K562 (cell line): ENCODE measurements around the gene R3HDM2. TPM values are rescaled to one million over a fixed set of nuclear protein-coding genes. Genes with fewer than 3 reads are reported as not detected.
A peak's percentile ranks its signal among the peaks of the same experiment; 100 is the strongest.

Source experiments
- ARNT ChIP-seq, 2 experiments: fragments of 450-650 bp; IDR thresholded peaks; 2 replicates each; pipeline ENCODE4 v1.6.1; 2016; ENCODE audit warnings: mild to moderate bottlenecking in 1 of 2
- ATF4 ChIP-seq: fragments of 450-650 bp; formaldehyde crosslinking; IDR thresholded peaks from 2 replicates; pipeline ENCODE4 v1.4.0; 2022; ENCODE audit warnings: mild to moderate bottlenecking, moderate library complexity
- CBX8 ChIP-seq: fragments of 200-600 bp; sonication (generic); IDR thresholded peaks from 2 replicates; pipeline ENCODE4 v1.6.1; 2012; ENCODE audit warnings: borderline replicate concordance, mixed run types, low read depth, mild to moderate bottlenecking, moderate library complexity, mixed read lengths, low read length, control low read depth, inconsistent platforms; ENCODE audit not compliant: poor library complexity, severe bottlenecking; ENCODE audit errors: extremely low read depth
- DDX20 ChIP-seq: fragments of 450-650 bp; IDR thresholded peaks from 2 replicates; pipeline ENCODE4 v1.6.1; 2016; ENCODE audit warnings: missing genetic modification characterization, low read depth, mild to moderate bottlenecking, missing compliant biosample characterization, moderate library complexity
- DPF2 ChIP-seq: fragments of 450-650 bp; IDR thresholded peaks from 2 replicates; pipeline ENCODE4 v1.6.1; 2016
- HDAC8 ChIP-seq: fragments of 450-650 bp; IDR thresholded peaks from 2 replicates; pipeline ENCODE4 v1.6.1; 2016; ENCODE audit warnings: mild to moderate bottlenecking, missing genetic modification characterization, moderate library complexity, missing compliant biosample characterization
- HMGN3 ChIP-seq: IDR thresholded peaks from 2 replicates; pipeline ENCODE4 v1.6.1; 2011; ENCODE audit warnings: borderline replicate concordance, low read depth, mild to moderate bottlenecking, mixed read lengths, low read length; ENCODE audit not compliant: insufficient read length; ENCODE audit errors: extremely low read depth
- NR1H2 ChIP-seq: sonication (generic); formaldehyde crosslinking; IDR thresholded peaks from 2 replicates; pipeline ENCODE4 v1.4.0; 2020; ENCODE audit warnings: mild to moderate bottlenecking, missing genetic modification reagents
- PHB2 ChIP-seq: fragments of 450-650 bp; IDR thresholded peaks from 2 replicates; pipeline ENCODE4 v1.6.1; 2017; ENCODE audit warnings: low read depth
- PML ChIP-seq: IDR thresholded peaks from 2 replicates; pipeline ENCODE4 v1.6.1; 2012; ENCODE audit warnings: low read length, inconsistent platforms
- POLR2B ChIP-seq: fragments of 450-650 bp; IDR thresholded peaks from 2 replicates; pipeline ENCODE4 v1.6.1; 2018; ENCODE audit warnings: low read depth; ENCODE audit not compliant: partially characterized antibody
- SMAD4 ChIP-seq: fragments of 250-450 bp; sonication (Bioruptor Pico); conservative IDR thresholded peaks from 2 replicates; pipeline ENCODE4 v1.8.0; 2021; ENCODE audit warnings: inconsistent platforms, mild to moderate bottlenecking, moderate library complexity
- TFAM ChIP-seq: fragments of 250-450 bp; sonication (Bioruptor Pico); conservative IDR thresholded peaks from 2 replicates; pipeline ENCODE4 v1.5.0; 2021; ENCODE audit warnings: mild to moderate bottlenecking, moderate library complexity
- ZNF140 ChIP-seq: fragments of 250-450 bp; sonication (Bioruptor Pico); IDR thresholded peaks from 2 replicates; pipeline ENCODE4 v1.8.0; 2021; ENCODE audit warnings: moderate library complexity, mild to moderate bottlenecking, inconsistent platforms
- ZNF445 ChIP-seq: fragments of 250-450 bp; sonication (Bioruptor Pico); IDR thresholded peaks from 2 replicates; pipeline ENCODE4 v1.4.0; 2020; ENCODE audit warnings: low read depth, mild to moderate bottlenecking, moderate library complexity
- polyA plus RNA-seq, 8 experiments: library from polyadenylated mRNA; depleted of rRNA in 4 of 8; stranded (reverse) in 5 of 8; unstranded in 3 of 8; fragments of >200 nt; fragmentation: Nextera tagmentation in 2 of 8; fragmentation: Illumina TruSeq in 1 of 8; extraction: Ambion mirVana in 2 of 8; extraction: Trizol in 1 of 8; gene quantifications; 2 replicates each; pipeline versions ENCODE4 v1.2.1 to v1.2.3, GENCODE V29; 2011 to 2014; ENCODE audit warnings: inconsistent platforms in 1 of 8, missing spikeins in 1 of 8
- total RNA-seq, 7 experiments: library from RNA; depleted of rRNA in 6 of 7; stranded (reverse); fragments of >200 nt in 6 of 7; fragmentation: Illumina TruSeq in 2 of 7; extraction: Trizol in 2 of 7; gene quantifications; 2 replicates each; pipeline versions ENCODE4 v1.2.1 to v1.2.3, GENCODE V29; 2011 to 2021; ENCODE audit warnings: low replicate concordance in 1 of 7
- TF ChIP-seq, protein P1 (sequence below), 2 experiments: IDR thresholded peaks; 2 replicates each; pipeline ENCODE4 v1.6.1; 2011; ENCODE audit warnings: borderline replicate concordance in 1 of 2, control low read depth in 1 of 2, low read depth in 1 of 2, low read length in 1 of 2, mild to moderate bottlenecking in 1 of 2, mixed read lengths in 1 of 2, moderate library complexity in 1 of 2; ENCODE audit not compliant: insufficient read depth in 1 of 2, insufficient read length in 1 of 2, poor library complexity in 1 of 2, severe bottlenecking in 1 of 2; ENCODE audit errors: extremely low read depth in 1 of 2
- TF ChIP-seq, protein P2 (sequence below): fragments of 250-450 bp; sonication (Bioruptor Pico); IDR thresholded peaks from 2 replicates; pipeline ENCODE4 v1.5.0; 2020; ENCODE audit warnings: mild to moderate bottlenecking, borderline replicate concordance
- TF ChIP-seq, protein P3 (sequence below): fragments of 450-650 bp; IDR thresholded peaks from 2 replicates; pipeline ENCODE4 v1.6.1; 2018; ENCODE audit not compliant: partially characterized antibody

The R3HDM2 gene
- total and polyA plus RNA-seq, 9 of the 15 experiments (the other 6 are each of a cell fraction or from before 2014, with no cell fraction given) = 3.3 to 18.8 (median 9.0) TPM

DNA sequence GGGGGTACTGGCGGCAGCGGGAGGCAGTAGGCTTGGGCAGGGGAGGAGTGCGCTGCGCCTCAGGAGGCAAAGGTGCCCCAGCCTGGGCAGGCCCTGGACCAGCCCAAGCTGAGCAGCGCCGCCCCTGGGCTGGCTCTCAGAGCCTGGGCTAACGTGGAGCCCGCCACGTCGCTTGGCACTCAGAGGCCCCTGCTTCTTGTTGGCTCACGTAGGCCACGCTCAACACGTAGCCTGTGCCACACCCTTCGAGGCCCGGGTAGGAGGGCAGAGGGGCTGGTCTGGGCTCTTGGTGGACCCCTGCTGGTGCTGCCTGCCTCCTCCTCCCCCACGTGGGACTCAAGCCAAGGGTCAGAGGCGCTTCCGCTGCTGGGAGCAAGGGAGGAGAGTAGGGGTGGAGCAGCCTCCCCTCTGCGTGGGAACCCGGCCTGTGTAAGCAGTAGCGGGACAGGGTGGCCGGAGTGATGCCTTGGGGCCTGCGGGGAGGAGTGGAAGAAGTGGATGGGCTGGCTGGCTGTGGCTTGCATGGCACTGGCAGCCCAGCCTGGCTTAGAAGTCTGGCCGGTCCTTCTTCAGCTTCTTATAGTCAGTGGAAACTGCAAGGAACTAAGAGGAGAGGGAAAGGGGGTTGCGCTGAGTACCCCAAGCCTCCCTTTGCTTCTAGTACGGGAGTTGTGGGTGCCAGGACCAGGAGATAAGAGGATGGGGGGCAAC, 195.7 kb downstream of the R3HDM2 start (continued):
- TF ChIP-seq ATF4 (CRISPR knock-in tag) = no peak
- TF ChIP-seq ARNT (IDR thresholded peaks at IDR 0.05) = no peak
- TF ChIP-seq PML = no peak
- TF ChIP-seq HMGN3 = peak; percentile 70
- TF ChIP-seq PHB2 = no peak
- TF ChIP-seq, protein P1, sequence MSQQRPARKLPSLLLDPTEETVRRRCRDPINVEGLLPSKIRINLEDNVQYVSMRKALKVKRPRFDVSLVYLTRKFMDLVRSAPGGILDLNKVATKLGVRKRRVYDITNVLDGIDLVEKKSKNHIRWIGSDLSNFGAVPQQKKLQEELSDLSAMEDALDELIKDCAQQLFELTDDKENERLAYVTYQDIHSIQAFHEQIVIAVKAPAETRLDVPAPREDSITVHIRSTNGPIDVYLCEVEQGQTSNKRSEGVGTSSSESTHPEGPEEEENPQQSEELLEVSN (IDR thresholded peaks at IDR 0.05; ENCODE audit: borderline replicate concordance in 1 of 2, extremely low read depth in 1 of 2, insufficient read depth in 1 of 2, insufficient read length in 1 of 2, low read depth in 1 of 2, low read length in 1 of 2, poor library complexity in 1 of 2, severe bottlenecking in 1 of 2) = peak in 1 of 2 experiments; percentile 25
- TF ChIP-seq, protein P2, sequence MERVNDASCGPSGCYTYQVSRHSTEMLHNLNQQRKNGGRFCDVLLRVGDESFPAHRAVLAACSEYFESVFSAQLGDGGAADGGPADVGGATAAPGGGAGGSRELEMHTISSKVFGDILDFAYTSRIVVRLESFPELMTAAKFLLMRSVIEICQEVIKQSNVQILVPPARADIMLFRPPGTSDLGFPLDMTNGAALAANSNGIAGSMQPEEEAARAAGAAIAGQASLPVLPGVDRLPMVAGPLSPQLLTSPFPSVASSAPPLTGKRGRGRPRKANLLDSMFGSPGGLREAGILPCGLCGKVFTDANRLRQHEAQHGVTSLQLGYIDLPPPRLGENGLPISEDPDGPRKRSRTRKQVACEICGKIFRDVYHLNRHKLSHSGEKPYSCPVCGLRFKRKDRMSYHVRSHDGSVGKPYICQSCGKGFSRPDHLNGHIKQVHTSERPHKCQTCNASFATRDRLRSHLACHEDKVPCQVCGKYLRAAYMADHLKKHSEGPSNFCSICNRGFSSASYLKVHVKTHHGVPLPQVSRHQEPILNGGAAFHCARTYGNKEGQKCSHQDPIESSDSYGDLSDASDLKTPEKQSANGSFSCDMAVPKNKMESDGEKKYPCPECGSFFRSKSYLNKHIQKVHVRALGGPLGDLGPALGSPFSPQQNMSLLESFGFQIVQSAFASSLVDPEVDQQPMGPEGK = no peak
- TF ChIP-seq, protein P3, sequence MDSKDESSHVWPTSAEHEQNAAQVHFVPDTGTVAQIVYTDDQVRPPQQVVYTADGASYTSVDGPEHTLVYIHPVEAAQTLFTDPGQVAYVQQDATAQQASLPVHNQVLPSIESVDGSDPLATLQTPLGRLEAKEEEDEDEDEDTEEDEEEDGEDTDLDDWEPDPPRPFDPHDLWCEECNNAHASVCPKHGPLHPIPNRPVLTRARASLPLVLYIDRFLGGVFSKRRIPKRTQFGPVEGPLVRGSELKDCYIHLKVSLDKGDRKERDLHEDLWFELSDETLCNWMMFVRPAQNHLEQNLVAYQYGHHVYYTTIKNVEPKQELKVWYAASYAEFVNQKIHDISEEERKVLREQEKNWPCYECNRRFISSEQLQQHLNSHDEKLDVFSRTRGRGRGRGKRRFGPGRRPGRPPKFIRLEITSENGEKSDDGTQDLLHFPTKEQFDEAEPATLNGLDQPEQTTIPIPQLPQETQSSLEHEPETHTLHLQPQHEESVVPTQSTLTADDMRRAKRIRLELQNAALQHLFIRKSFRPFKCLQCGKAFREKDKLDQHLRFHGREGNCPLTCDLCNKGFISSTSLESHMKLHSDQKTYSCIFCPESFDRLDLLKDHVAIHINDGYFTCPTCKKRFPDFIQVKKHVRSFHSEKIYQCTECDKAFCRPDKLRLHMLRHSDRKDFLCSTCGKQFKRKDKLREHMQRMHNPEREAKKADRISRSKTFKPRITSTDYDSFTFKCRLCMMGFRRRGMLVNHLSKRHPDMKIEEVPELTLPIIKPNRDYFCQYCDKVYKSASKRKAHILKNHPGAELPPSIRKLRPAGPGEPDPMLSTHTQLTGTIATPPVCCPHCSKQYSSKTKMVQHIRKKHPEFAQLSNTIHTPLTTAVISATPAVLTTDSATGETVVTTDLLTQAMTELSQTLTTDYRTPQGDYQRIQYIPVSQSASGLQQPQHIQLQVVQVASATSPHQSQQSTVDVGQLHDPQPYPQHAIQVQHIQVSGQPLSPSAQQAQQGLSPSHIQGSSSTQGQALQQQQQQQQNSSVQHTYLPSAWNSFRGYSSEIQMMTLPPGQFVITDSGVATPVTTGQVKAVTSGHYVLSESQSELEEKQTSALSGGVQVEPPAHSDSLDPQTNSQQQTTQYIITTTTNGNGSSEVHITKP = no peak
- TF ChIP-seq ZNF140 (CRISPR knock-in tag) = no peak
- no peak for TF ChIP-seq CBX8
- 0 out of 2 replicates have a peak, but pooled peaks have one; percentile 39 for TF ChIP-seq DPF2
- no peak for TF ChIP-seq TFAM
- no peak for TF ChIP-seq HDAC8 (tag)
- 0 out of 2 replicates have a peak, but pooled peaks have one; percentile 21 for TF ChIP-seq SMAD4
- no peak for TF ChIP-seq ZNF445 (CRISPR knock-in tag)
- peak; percentile 36 for TF ChIP-seq POLR2B
- no peak for TF ChIP-seq NR1H2 (CRISPR knock-in tag)
- no peak for TF ChIP-seq DDX20 (tag)
